Measurements from ENCODE around the gene TRMT112.
A peak's percentile ranks its signal among the peaks of the same experiment; 100 is the strongest.

TRMT112 gene

GRCh38 chr11:64306563-64306875, 10.8 kb downstream of the TRMT112 start:
- no peak for DNase-seq

- peak; percentile 63 for DNase-seq
Measured at GRCh38 chr11:64305691-64306562, 11.4 kb downstream of the TRMT112 start.

- DNase-seq, result peak; percentile 98
Measured at GRCh38 chr11:64305075-64305690, 12.2 kb downstream of the TRMT112 start, which contains the start of gene ESRRA. TSS of gene ESRRA (plus strand) at chr11:64305524. CDS start at chr11:64307180, 1,656 bp downstream.

DNA sequence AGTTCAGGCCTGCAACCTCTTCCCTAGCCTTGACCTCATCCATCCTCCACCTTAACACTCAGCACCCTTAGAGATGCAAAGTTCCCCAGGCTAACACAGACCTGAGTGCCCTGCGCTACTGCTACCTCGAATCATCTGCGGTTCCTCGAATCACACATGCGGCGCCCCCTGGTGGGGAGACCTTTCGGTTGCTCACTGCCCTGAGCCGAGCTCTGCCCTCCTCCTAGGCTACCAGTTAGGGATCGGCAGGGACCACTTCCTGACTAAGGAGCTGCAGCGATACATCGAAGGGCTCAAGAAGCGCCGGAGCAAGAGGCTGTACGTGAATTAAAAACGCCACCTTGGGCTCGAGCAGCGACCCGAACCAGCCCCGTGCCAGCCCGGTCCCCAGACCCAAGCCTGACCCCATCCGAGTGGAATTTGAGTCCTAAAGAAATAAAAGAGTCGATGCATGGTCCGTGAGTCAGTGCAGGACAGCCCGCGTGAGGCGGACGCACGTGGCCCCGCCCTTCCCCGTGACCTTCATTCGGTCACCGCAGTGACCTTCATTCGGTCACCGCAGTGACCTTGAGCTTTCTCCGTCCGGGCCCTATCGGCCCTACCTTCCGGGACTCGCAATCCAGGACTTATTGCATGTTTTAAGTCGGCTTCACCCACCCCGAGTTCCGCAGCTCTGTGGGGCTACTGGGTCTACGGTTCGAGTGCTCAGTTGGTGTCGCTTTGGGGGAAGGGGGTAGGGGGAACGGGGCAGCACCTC, 12.9 kb downstream of the TRMT112 start:
- DNase-seq, result peak; percentile 90

GRCh38 chr11:64304032-64304315, 13.4 kb downstream of the TRMT112 start:
- DNase-seq, result no peak

- no peak for DNase-seq
Measured at GRCh38 chr11:64303109-64304031, 14.0 kb downstream of the TRMT112 start.

DNA sequence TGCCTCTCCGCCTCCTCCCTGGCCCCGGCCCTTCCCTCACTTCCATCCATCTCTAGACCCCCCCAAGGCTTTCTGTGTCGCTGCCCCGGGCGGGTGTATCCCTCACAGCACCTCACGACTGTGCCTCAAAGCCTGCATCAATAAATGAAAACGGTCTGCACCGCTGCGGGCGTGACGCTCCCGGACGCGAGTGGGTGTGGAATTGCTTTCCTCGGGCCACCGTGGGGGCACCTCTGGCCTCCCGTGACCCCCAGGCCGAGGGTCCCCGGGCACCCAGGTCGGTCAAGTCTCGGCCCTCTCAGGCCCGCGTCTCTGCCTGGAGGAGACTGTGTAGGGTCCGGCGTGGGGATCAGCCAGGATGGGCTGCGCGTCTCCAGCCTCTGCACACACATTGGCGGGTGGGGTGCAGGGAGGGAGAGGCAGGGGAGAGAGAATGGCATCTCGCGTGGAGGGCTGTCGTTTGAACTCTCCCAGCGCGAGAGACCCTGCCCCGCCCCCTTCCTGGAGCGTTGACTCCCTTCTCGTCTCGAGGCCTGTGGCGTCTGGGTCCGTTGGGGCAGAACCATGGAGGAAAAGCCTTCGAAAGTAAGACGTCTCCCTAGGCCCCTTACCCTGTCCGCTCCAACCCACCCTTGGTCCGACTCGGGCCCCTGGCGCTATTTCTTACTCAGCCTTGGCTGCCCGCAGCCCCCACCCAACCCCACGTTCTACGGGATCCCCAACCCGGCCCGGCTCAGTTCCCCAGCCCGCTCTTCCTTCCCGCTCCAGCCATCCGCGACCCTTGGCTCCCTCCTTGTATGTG, 17.3 kb downstream of the TRMT112 start, which contains the start of gene CATSPERZ:
TSS of gene CATSPERZ (plus strand) at position 512 of the 802 bp plus-strand sequence. CDS start at position 565, 53 bp downstream.
- no peak for DNase-seq

- DNase-seq, result peak; percentile 77
Measured at GRCh38 chr11:64298966-64299846, 18.2 kb downstream of the TRMT112 start.

- no peak for DNase-seq
Measured at GRCh38 chr11:64297699-64298358, 19.5 kb downstream of the TRMT112 start.

GRCh38 chr11:64296830-64297698, 20.3 kb downstream of the TRMT112 start:
- no peak for DNase-seq

- no peak for DNase-seq
Measured at GRCh38 chr11:64296236-64296635, 21.1 kb downstream of the TRMT112 start.

DNA sequence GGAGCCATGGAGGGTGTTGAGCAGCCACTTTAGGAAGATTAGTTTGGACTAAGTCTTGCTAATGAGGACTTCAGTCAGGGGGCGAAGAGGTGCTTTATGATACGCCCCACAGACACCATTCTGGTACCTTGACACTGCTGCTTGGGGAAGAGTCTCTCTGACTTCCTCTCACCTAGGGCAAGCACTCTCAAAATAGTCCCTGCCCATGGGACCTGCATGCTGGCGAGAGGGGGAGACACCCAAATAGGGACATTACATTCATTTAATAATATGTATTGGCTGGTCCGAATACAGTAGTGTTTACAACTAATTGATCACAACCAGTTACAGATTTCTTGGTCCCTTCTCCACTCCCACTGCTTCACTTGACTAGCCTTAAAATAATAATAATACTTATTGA, 21.6 kb downstream of the TRMT112 start:
- DNase-seq, result no peak

DNA sequence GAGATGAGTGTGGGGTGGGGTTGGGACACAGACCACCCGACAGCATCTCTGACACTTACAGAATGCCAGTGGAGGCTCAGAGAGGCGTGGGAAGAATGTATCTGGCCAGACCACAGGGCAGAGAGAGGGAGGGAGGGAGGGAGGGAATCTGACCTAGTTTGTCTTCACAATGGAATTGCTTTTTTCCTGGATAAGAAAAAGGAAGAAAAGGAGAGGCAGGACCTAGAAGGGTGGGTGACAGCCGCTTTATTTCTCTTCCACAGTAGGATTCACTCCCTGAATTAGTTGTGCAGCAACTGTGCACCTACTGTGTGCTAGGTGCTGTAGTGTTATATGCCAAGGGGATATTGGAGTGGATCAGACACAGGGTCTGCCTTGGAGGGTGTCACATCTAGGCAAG, 22.6 kb downstream of the TRMT112 start:
- DNase-seq, result no peak

- DNase-seq, result no peak
Measured at GRCh38 chr11:64292460-64293254, 24.7 kb downstream of the TRMT112 start.

DNA sequence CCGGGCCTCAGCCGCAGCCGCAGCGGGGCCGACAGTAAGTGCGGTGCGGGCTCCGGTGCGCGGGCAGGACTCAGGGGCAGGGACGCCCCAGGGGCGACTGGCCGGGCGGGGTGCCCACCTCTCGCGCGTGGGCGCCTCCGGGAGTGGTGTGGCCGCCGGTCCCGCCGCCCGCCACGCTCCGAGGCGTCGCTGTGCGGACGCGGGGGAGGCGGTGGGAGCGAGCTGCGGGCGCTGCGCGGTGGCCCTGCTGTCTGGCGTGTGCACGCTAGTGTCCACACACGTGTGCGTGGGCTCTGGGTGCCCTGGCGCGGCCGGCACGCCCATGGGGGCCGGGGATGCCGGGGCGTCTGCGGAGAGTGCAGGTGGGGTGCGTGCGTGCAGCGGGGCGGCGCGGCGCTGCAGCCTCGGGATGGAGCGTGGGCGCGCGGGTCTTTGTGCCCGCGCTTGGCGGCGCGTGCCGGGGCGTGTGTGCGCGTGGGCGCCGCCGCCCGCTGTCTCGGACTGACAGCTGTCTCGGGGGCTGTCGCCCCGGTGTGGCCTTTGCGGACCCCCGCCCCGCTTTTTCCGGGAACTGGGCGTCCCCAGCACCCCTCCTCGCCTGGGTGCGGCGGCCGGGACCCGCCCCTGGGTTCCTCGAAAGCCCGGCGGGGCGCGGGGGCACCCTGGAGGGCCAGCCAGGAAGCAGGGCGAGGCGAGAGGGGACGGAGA, 25.5 kb downstream of the TRMT112 start:
- DNase-seq, result no peak

DNA sequence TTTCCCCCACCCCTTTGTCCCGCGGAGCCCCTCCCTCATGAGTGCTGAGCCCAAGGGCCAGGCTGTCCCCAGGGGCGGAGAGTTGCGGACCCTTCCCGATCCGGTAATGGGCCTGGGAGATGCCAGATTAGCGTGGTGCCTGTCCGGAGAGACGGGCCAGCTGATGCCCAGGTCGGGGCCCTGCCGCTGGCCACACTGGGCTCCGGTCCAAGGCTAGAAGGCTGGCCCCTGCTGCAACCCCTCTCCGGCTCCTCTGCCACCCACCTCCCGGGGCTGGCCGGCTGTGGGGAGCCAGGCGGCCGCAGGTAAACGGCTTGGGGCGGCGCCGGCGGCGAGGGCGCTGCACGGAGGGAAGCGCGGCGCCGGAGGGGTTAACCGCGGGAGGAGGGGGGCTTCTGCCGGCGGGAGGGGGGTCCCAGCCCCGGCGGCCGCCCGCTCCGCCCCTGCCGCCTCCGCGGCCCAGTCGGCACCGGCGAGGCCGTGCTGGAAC, 26.1 kb downstream of the TRMT112 start, which contains the start of gene KCNK4:
TSS of gene KCNK4 (plus strand) at position 41 of the 490 bp plus-strand sequence. CDS start 1,717 bp downstream, outside the sequence.
- no peak for DNase-seq
